ENCODE results near the gene MTHFD1. TPM values are rescaled to one million over a fixed set of nuclear protein-coding genes. Genes with fewer than 3 reads are reported as not detected.

The MTHFD1 gene
- polyA plus RNA-seq, 1 experiment, result 30.7 TPM

DNA sequence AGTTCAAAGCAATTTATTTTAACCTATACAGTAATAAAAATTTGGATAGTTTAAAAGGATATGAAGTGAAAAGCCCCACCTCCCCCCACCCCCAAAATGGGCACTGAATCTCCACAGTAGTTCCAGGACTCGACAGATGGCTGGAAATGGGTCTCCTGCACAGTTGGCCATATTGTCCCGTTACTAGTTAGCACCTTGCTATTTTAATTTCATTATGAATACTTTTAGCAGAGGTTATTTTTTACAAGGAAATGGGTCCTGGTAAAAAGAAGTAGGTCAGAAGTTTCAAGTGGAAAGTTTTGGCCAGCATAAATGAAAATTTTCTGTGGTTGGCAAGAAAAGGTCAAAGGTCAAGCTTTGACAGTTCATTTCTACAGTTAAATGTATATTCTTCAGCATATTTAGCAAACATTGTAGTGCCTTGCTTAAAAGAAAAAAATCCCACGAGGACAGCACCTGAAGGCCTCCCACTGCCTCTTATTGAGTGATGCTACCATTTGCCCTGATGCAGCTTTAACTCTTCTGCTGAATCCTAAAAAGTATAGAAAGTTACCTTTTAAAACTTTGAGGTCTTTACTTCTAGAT is 28.3 kb downstream of the MTHFD1 start:
- TF ChIP-seq, protein P1, sequence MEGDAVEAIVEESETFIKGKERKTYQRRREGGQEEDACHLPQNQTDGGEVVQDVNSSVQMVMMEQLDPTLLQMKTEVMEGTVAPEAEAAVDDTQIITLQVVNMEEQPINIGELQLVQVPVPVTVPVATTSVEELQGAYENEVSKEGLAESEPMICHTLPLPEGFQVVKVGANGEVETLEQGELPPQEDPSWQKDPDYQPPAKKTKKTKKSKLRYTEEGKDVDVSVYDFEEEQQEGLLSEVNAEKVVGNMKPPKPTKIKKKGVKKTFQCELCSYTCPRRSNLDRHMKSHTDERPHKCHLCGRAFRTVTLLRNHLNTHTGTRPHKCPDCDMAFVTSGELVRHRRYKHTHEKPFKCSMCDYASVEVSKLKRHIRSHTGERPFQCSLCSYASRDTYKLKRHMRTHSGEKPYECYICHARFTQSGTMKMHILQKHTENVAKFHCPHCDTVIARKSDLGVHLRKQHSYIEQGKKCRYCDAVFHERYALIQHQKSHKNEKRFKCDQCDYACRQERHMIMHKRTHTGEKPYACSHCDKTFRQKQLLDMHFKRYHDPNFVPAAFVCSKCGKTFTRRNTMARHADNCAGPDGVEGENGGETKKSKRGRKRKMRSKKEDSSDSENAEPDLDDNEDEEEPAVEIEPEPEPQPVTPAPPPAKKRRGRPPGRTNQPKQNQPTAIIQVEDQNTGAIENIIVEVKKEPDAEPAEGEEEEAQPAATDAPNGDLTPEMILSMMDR (IDR thresholded peaks at IDR 0.05; ENCODE audit: low read depth, low read length), result no peak
- ChIA-PET CTCF (interaction anchor here (2.3 kb wide), 1 partner anchor 13 kb away, joined by 16 read pairs; no protein-coding TSS in a partner anchor), POLR2A (no interaction called here)
- no peaks in the 10 kb centered on the region for H3K9me3 ChIP-seq (ENCODE audit: control insufficient read depth, insufficient read depth, low read length)
- no peak overlapping the region for H3K27ac ChIP-seq (ENCODE audit: low read depth, low read length)
- H3K27me3 ChIP-seq (ENCODE audit: control insufficient read depth, insufficient read depth, low read length), result no peaks in the 10 kb centered on the region
- H3K4me3 ChIP-seq (ENCODE audit: low read depth, low read length), result no peak overlapping the region
- no peak for DNase-seq (ENCODE audit: low read depth, low spot score)

DNA sequence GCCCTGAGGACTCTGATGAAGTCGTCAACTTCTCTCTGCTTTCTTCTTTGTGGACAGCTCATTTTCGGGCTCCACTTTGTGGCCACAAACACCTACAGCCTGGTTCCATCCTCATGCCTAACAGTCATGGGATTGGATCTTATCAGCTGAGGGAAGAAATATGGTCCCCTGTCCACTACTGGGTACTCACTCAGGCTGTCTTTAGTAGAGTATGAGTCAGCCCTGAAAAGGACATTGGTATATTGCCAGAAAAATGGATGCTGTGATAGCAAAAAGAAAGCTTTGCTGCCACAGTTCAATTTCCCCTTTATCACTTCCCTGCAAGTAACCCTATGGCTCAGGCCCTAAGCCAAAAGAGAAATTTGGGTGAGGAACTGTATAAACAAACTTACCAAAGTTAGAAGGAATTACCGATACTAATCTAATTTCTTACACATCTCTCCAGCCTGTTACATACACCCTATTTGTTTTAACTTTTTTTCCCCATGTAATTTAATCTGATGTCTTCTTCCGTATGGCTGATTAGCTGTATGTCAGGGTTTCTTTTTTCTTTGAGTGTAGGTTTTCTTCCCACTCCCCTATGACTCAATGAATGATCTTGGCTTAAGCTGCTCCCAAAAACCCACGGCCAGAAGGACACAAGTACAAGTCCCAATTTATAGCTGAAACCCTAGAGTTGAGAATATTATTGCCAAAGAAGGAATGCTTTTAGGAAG is 29.1 kb downstream of the MTHFD1 start:
- CTCF ChIA-PET, result interaction anchor here (2.3 kb wide), 1 partner anchor 13 kb away, joined by 16 read pairs; no protein-coding TSS in a partner anchor
- Histone ChIP-seq H3K27ac (ENCODE audit: low read depth, low read length) (no peak overlapping the region), H3K27me3 (ENCODE audit: control insufficient read depth, insufficient read depth, low read length) (no peaks in the 10 kb centered on the region), H3K9me3 (ENCODE audit: control insufficient read depth, insufficient read depth, low read length) (no peaks in the 10 kb centered on the region), H3K4me3 (ENCODE audit: low read depth, low read length) (no peak overlapping the region)
- DNase-seq (ENCODE audit: low read depth, low spot score), result no peak
- TF ChIP-seq, protein P1 (IDR thresholded peaks at IDR 0.05; ENCODE audit: low read depth, low read length), result no peak
- POLR2A ChIA-PET, result interaction anchor here (0.6 kb wide), 1 partner anchor 29 kb away, joined by 3 read pairs; the partner anchor contains the start of gene MTHFD1

DNA sequence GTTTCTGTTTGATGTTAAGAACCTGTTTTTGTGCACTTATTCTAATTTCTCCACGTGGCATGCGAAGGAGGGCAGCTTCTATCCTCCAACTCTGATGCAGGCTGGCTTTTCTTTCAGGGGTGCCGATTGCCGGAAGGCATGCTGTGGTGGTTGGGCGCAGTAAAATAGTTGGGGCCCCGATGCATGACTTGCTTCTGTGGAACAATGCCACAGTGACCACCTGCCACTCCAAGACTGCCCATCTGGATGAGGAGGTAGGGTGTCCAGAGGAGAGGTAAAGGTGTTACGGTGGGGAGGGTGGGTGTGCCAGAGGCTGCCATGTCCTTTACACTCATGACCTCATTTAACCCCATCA is 29.6 kb downstream of the MTHFD1 start:
- H3K27me3 ChIP-seq (ENCODE audit: control insufficient read depth, insufficient read depth, low read length), result no peaks in the 10 kb centered on the region
- H3K4me3 ChIP-seq (ENCODE audit: low read depth, low read length), result no peak overlapping the region
- ChIA-PET POLR2A (interaction anchor here (0.6 kb wide), 1 partner anchor 30 kb away, joined by 3 read pairs; the partner anchor contains the start of gene MTHFD1), CTCF (interaction anchor here (2.3 kb wide), 1 partner anchor 12 kb away, joined by 16 read pairs; no protein-coding TSS in a partner anchor)
- no peaks in the 10 kb centered on the region for H3K9me3 ChIP-seq (ENCODE audit: control insufficient read depth, insufficient read depth, low read length)
- TF ChIP-seq, protein P1 (IDR thresholded peaks at IDR 0.05; ENCODE audit: low read depth, low read length), result no peak
- DNase-seq (ENCODE audit: low read depth, low spot score), result no peak
- no peak overlapping the region for H3K27ac ChIP-seq (ENCODE audit: low read depth, low read length)

DNA sequence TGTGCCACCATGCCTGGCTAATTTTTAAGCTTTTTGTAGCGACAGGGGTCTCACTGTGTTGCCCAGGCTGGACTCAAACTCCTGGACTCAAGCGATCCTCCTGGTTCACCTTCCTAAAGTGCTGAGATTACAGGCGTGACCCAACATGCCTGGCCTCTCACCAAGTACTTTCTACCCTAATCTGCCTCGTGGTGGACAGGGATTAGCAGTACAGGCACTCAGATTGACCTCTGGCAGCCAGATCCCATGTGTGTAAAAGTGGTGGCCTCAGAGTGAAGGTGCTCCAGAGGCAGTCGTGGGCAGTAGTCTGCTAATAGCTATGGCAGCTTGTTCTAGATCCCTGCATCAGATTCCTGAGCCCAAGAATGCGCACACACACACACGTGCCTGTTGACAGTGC is 30.9 kb downstream of the MTHFD1 start:
- TF ChIP-seq, protein P1 (IDR thresholded peaks at IDR 0.05; ENCODE audit: low read depth, low read length), result no peak
- CTCF ChIA-PET, result interaction anchor here (2.1 kb wide), 1 partner anchor 11 kb away, joined by 15 read pairs; no protein-coding TSS in a partner anchor
- Histone ChIP-seq H3K27me3 (ENCODE audit: control insufficient read depth, insufficient read depth, low read length) (no peaks in the 10 kb centered on the region), H3K4me3 (ENCODE audit: low read depth, low read length) (no peak overlapping the region), H3K9me3 (ENCODE audit: control insufficient read depth, insufficient read depth, low read length) (no peaks in the 10 kb centered on the region), H3K27ac (ENCODE audit: low read depth, low read length) (no peak overlapping the region)
- POLR2A ChIA-PET, result no interaction called here
- no peak for DNase-seq (ENCODE audit: low read depth, low spot score)

DNA sequence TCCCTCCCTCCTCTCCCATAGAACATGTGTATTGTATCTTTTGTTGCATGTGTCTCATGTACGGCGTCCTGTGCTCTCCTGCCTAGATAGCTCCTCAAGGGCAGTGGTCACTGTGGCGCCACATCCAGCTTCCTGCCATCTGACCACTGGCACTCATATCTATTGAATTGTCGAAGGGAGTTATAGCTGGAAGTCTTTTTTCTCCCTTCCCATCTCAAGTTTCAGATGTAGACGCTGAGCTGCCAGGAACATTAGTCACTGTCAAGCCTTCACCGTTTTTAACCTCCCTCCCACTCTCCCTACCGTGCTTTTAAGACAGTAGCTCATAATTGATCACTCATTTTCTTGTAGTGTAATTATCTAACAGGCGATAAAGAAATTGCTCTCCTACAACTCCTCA is 33.0 kb downstream of the MTHFD1 start:
- no peaks in the 10 kb centered on the region for H3K9me3 ChIP-seq (ENCODE audit: control insufficient read depth, insufficient read depth, low read length)
- ChIA-PET CTCF (interaction anchor here (0.9 to 1.6 kb wide), 3 partner anchors 9 to 90 kb away, joined by 3 to 10 read pairs (median 5); no protein-coding TSS in a partner anchor), POLR2A (interaction anchor here (0.6 to 0.7 kb wide), 2 partner anchors 18 to 33 kb away, joined by 3 to 4 read pairs; partner anchors contain the start of gene MTHFD1)
- H3K4me3 ChIP-seq (ENCODE audit: low read depth, low read length), result no peak overlapping the region
- no peaks in the 10 kb centered on the region for H3K27me3 ChIP-seq (ENCODE audit: control insufficient read depth, insufficient read depth, low read length)
- TF ChIP-seq, protein P1 (IDR thresholded peaks at IDR 0.05; ENCODE audit: low read depth, low read length), result no peak
- DNase-seq (ENCODE audit: low read depth, low spot score), result no peak
- H3K27ac ChIP-seq (ENCODE audit: low read depth, low read length), result no peak overlapping the region

All from AG04450 (cell line).